HepG2 (cell line): ENCODE measurements around the gene ACOX3.

Experiments used
- ARHGAP35 ChIP-seq: sonication (generic); formaldehyde crosslinking; IDR thresholded peaks from 2 replicates; pipeline ENCODE4 v1.9.0; 2022; ENCODE audit warnings: mild to moderate bottlenecking, inconsistent platforms, moderate library complexity, missing genetic modification reagents, borderline replicate concordance
- BHLHE40 ChIP-seq: IDR thresholded peaks from 2 replicates; pipeline ENCODE4 v1.6.1; 2011; ENCODE audit warnings: low read length, improper control_type of control experiment
- CTCF ChIP-seq: sonication (generic); formaldehyde crosslinking; IDR thresholded peaks from 2 replicates; pipeline ENCODE4 v1.5.0; 2020; ENCODE audit warnings: mild to moderate bottlenecking, missing genetic modification reagents, moderate library complexity
- FOXO1 ChIP-seq: sonication (generic); formaldehyde crosslinking; IDR thresholded peaks from 2 replicates; pipeline ENCODE4 v1.4.0; 2020; ENCODE audit warnings: missing genetic modification reagents
- JUN ChIP-seq: sonication (generic); formaldehyde crosslinking; IDR thresholded peaks from 2 replicates; pipeline ENCODE4 v1.4.0; 2020; ENCODE audit warnings: mild to moderate bottlenecking, missing genetic modification reagents
- KLF6 ChIP-seq: IDR thresholded peaks from 2 replicates; pipeline ENCODE4 v1.8.0; 2016; ENCODE audit warnings: missing biosample characterization, missing genetic modification reagents
- ZBTB8A ChIP-seq: sonication (generic); formaldehyde crosslinking; IDR thresholded peaks from 2 replicates; pipeline ENCODE4 v1.4.0; 2020; ENCODE audit warnings: mild to moderate bottlenecking, low read depth, missing genetic modification reagents, borderline replicate concordance
- ZKSCAN1 ChIP-seq: fragments of 150-350 bp; IDR thresholded peaks from 2 replicates; pipeline ENCODE4 v1.6.1; 2014; ENCODE audit warnings: low read length
- ZNF335 ChIP-seq: sonication (generic); formaldehyde crosslinking; IDR thresholded peaks from 2 replicates; pipeline ENCODE4 v1.4.0; 2020; ENCODE audit warnings: missing genetic modification reagents

- TF ChIP-seq BHLHE40 (no peak), CTCF (CRISPR knock-in tag) (no peak), FOXO1 (CRISPR knock-in tag) (no peak), KLF6 (CRISPR knock-in tag) (no peak), ZKSCAN1 (no peak), ARHGAP35 (CRISPR knock-in tag) (no peak), JUN (CRISPR knock-in tag) (no peak), ZNF335 (CRISPR knock-in tag) (no peak), ZBTB8A (CRISPR knock-in tag) (no peak)
Observed at GRCh38 chr4:8390577-8390976, 49.9 kb downstream of the ACOX3 start.
